Measurements from ENCODE around the gene TCF25.

GRCh38 chr16:89870440-89870839 is 3.0 kb upstream of the TCF25 start:
- TF ChIP-seq POLR2AphosphoS5 (IDR thresholded peaks at IDR 0.05; ENCODE audit: low read depth, low read length) = no peak
- no peak for TF ChIP-seq POLR2A (IDR thresholded peaks at IDR 0.05; ENCODE audit: low read depth, low read length)
